Upper lobe of left lung (tissue), 4 donors: ENCODE measurements around the gene GABBR1.

Experiments
- CTCF ChIP-seq, 6 experiments: fragments of 450-650 bp in 4 of 6; fragments of 200-600 bp in 2 of 6; sonication (generic) in 2 of 6; IDR thresholded peaks; one replicate each; pipeline ENCODE4 v1.5.1; 2016 to 2019; ENCODE audit warnings: antibody characterized with exemption in 6 of 6
- EP300 ChIP-seq, 4 donors: sonication (generic); formaldehyde crosslinking; IDR thresholded peaks; one replicate each; pipeline ENCODE4 v1.5.1; 2017; ENCODE audit warnings: antibody characterized with exemption in 4 of 4, control low read depth in 2 of 4
- POLR2A ChIP-seq, 4 donors: fragments of 450-650 bp; IDR thresholded peaks; one replicate each; pipeline ENCODE4 v1.5.1; 2016 to 2017; ENCODE audit warnings: antibody characterized with exemption in 4 of 4, mild to moderate bottlenecking in 2 of 4
- POLR2AphosphoS5 ChIP-seq, 2 donors: sonication (generic); formaldehyde crosslinking; IDR thresholded peaks; one replicate each; pipeline ENCODE4 v1.5.1; 2017; ENCODE audit warnings: antibody characterized with exemption in 2 of 2

GRCh38 chr6:29632789-29633533 lies at the start of gene GABBR1:
- TF ChIP-seq CTCF (IDR thresholded peaks at IDR 0.05) (no peak), POLR2A (IDR thresholded peaks at IDR 0.05) (peak in 1 of 4 donors; percentile 59), POLR2AphosphoS5 (IDR thresholded peaks at IDR 0.05) (peak; percentile 53 to 65), EP300 (IDR thresholded peaks at IDR 0.05) (no peak)
